HepG2 (cell line): ENCODE data around the gene PKIB. TPM values are rescaled to one million over a fixed set of nuclear protein-coding genes. Genes with fewer than 3 reads are reported as not detected.

Source experiments
- ATAC-seq: fragments of 200-7000 bp; cut with Tn5 transposase; 3 replicates; pipeline ENCODE4 v1.9.1; 2020; ENCODE audit warnings: mild to moderate bottlenecking, moderate library complexity
- BruUV-seq: library from RNA; stranded (reverse); fragments of 400-500 nt; replicated peaks from 2 replicates; lab custom pipeline; 2021; lab: Mats Ljungman, UMichigan
- CTCF ChIA-PET: fragments of 300-600 bp; formaldehyde crosslinking; extraction: SDS; loops from one replicate; lab custom pipeline; 2021; ENCODE audit warnings: low total read pairs, inconsistent platforms, low intra/inter-chr PET ratio; lab: Yijun Ruan, JAX
- POLR2A ChIA-PET: fragments of 350-600 bp; sonication (Branson Sonifier 250); formaldehyde crosslinking; loops from one replicate; lab custom pipeline; 2020; ENCODE audit warnings: antibody characterized with exemption, inconsistent platforms; lab: Yijun Ruan, JAX
- DNase-seq: peaks from one replicate; pipeline ENCODE4 v3.0.0-alpha.2; 2015; ENCODE audit warnings: low spot score
- FAIRE-seq: peaks from 3 replicates; lab custom pipeline; 2011; peaks lifted over from hg19 to GRCh38; lab: Jason Lieb, UNC
- H2AFZ ChIP-seq: one replicate; pipeline ENCODE4 v1.6.1; 2011; ENCODE audit warnings: low read length, inconsistent platforms
- H3K27ac ChIP-seq: fragments of 300-600 bp; 3 replicates; pipeline ENCODE4 v1.8.0; 2011; ENCODE audit warnings: mixed run types, mild to moderate bottlenecking, mixed read lengths, low read length, inconsistent platforms; ENCODE audit not compliant: insufficient read depth; ENCODE audit errors: extremely low read length
- H3K27me3 ChIP-seq, 2 experiments: fragments of 200-600 bp in 1 of 2; 2 replicates in 1 of 2; 3 replicates in 1 of 2; pipeline versions ENCODE4 v1.6.0 to v1.8.0; 2011; ENCODE audit warnings: low read length in 2 of 2, mild to moderate bottlenecking in 2 of 2, moderate library complexity in 2 of 2, inconsistent platforms in 1 of 2; ENCODE audit not compliant: insufficient read depth in 2 of 2, control insufficient read depth in 1 of 2
- H3K36me3 ChIP-seq, 2 experiments: fragments of 200-600 bp in 1 of 2; replicated peaks in 1 of 2; 2 replicates in 1 of 2; 3 replicates in 1 of 2; pipeline versions ENCODE4 v1.5.1 to v1.8.0; 2011; ENCODE audit warnings: low read length in 2 of 2, inconsistent platforms in 1 of 2; ENCODE audit not compliant: insufficient read depth in 2 of 2, control insufficient read depth in 1 of 2
- H3K4me1 ChIP-seq: 2 replicates; pipeline ENCODE4 v1.5.1; 2012; ENCODE audit warnings: low read length, inconsistent platforms; ENCODE audit not compliant: insufficient read depth
- H3K4me2 ChIP-seq: 2 replicates; pipeline ENCODE4 v1.6.0; 2011; ENCODE audit warnings: low read depth, low read length, inconsistent platforms
- H3K4me3 ChIP-seq, 3 experiments: fragments of 200-600 bp in 1 of 3; sonication (generic), shearing (Covaris generic) in 1 of 3; replicated peaks in 1 of 3; 2 replicates each; pipeline ENCODE4 v1.5.1; 2011 to 2016; ENCODE audit warnings: low read length in 3 of 3, inconsistent platforms in 2 of 3, low read depth in 2 of 3, mild to moderate bottlenecking in 2 of 3, control low read depth in 1 of 3, mixed read lengths in 1 of 3; ENCODE audit not compliant: insufficient read depth in 1 of 3
- H3K79me2 ChIP-seq: one replicate; pipeline ENCODE4 v1.6.1; 2011; ENCODE audit warnings: low read length, inconsistent platforms; ENCODE audit not compliant: insufficient read depth
- H3K9ac ChIP-seq: 2 replicates; pipeline ENCODE4 v1.6.0; 2011; ENCODE audit warnings: mild to moderate bottlenecking, low read depth, low read length, inconsistent platforms; ENCODE audit not compliant: insufficient read depth
- H3K9me3 ChIP-seq: 2 replicates; pipeline ENCODE4 v1.5.1; 2012; ENCODE audit warnings: mild to moderate bottlenecking, low read length
- H4K20me1 ChIP-seq: 2 replicates; pipeline ENCODE4 v1.6.0; 2011; ENCODE audit warnings: inconsistent platforms, mild to moderate bottlenecking, low read length, moderate library complexity; ENCODE audit not compliant: insufficient read depth
- AFF4 ChIP-seq: sonication (generic); formaldehyde crosslinking; IDR thresholded peaks from 2 replicates; pipeline ENCODE4 v1.4.0; 2020; ENCODE audit warnings: missing genetic modification reagents
- FOXA3 ChIP-seq: IDR thresholded peaks from 2 replicates; pipeline ENCODE4 v1.6.1; 2016; ENCODE audit warnings: missing genetic modification reagents, missing compliant biosample characterization
- GLMP ChIP-seq: sonication (generic); formaldehyde crosslinking; IDR thresholded peaks from 2 replicates; pipeline ENCODE4 v1.9.0; 2021; ENCODE audit warnings: missing genetic modification reagents, mild to moderate bottlenecking, borderline replicate concordance
- KAT2B ChIP-seq: fragments of 150-350 bp; IDR thresholded peaks from 2 replicates; pipeline ENCODE4 v1.6.1; 2014; ENCODE audit warnings: low read depth, low read length, borderline replicate concordance
- ZNF331 ChIP-seq: sonication (generic); formaldehyde crosslinking; IDR thresholded peaks from 2 replicates; pipeline ENCODE4 v1.4.0; 2020; ENCODE audit warnings: missing genetic modification reagents
- ZNF605 ChIP-seq: sonication (generic); formaldehyde crosslinking; IDR thresholded peaks from 2 replicates; pipeline ENCODE4 v1.8.0; 2022; ENCODE audit warnings: mild to moderate bottlenecking, missing genetic modification reagents
- ZNF737 ChIP-seq: sonication (generic); formaldehyde crosslinking; IDR thresholded peaks from 2 replicates; pipeline ENCODE4 v1.5.0; 2020; ENCODE audit warnings: missing genetic modification reagents, mild to moderate bottlenecking, borderline replicate concordance
- WGBS: methylation state at CpG from one replicate; pipeline ENCODE4 v1.1.6; 2017; ENCODE audit warnings: low lambda C conversion rate; 5-methylcytosine and 5-hydroxymethylcytosine counted together
- in situ Hi-C: cut with HindIII; loops from 2 replicates; pipeline ENCODE4 v1.10.0; 2017; ENCODE audit warnings: low pct_unique_long_range_greater_than_20kb; ENCODE audit not compliant: extremely low pct_ligation_motif_present
- intact Hi-C: fragments of 100-400 bp; cut with micrococcal nuclease; formaldehyde crosslinking; loops from one replicate; pipeline ENCODE4 v1.10.0; 2022; ENCODE audit not compliant: unreplicated experiment
- polyA plus RNA-seq, 8 experiments: library from polyadenylated mRNA; depleted of rRNA in 3 of 8; stranded (reverse) in 7 of 8; unstranded in 1 of 8; fragments of >200 nt; fragmentation: Illumina TruSeq in 4 of 8; extraction: Trizol in 4 of 8; gene quantifications; 2 replicates each; pipeline versions ENCODE4 v1.2.1 to v1.2.3, GENCODE V29; 2011 to 2016; ENCODE audit warnings: low read depth in 4 of 8, missing spikeins in 1 of 8, mixed read lengths in 1 of 8; ENCODE audit not compliant: insufficient read depth in 1 of 8
- total RNA-seq, 5 experiments: library from RNA; depleted of rRNA; stranded (reverse); fragments of >200 nt; fragmentation: Illumina TruSeq; extraction: Trizol; gene quantifications; 2 replicates each; pipeline ENCODE4 v1.2.3, GENCODE V29; 2016; ENCODE audit warnings: low read depth in 1 of 5

Gene PKIB
- total and polyA plus RNA-seq, 2 of the 13 experiments (the other 11 are each of a cell fraction or from before 2014, with no cell fraction given): 1.4 to 1.5 TPM

- intact Hi-C loops (no loop called here), in situ Hi-C loops (no loop called here)
- Histone ChIP-seq H3K4me3 (no peak overlapping the region), H3K79me2 (no peaks in the 10 kb centered on the region), H3K4me2 (no peak overlapping the region), H4K20me1 (no peaks in the 10 kb centered on the region), H3K9me3 (no peaks in the 10 kb centered on the region), H3K4me1 (no peaks in the 10 kb centered on the region), H3K27ac (no peak overlapping the region), H3K27me3 (no peaks in the 10 kb centered on the region), H2AFZ (no peak overlapping the region), H3K9ac (no peak overlapping the region), H3K36me3 (no peaks in the 10 kb centered on the region)
- DNase-seq (no peak), FAIRE-seq (no peak), ATAC-seq (no peak; the same call in 2 of the 3 replicates)
- ChIA-PET CTCF (no interaction called here), POLR2A (no interaction called here)
- TF ChIP-seq ZNF605 (CRISPR knock-in tag) (no peak), KAT2B (no peak), FOXA3 (CRISPR knock-in tag) (peak; percentile 15; the same call in 1 of the 2 replicates), ZNF737 (CRISPR knock-in tag) (no peak), GLMP (CRISPR knock-in tag) (no peak), AFF4 (no peak), ZNF331 (CRISPR knock-in tag) (peak; percentile 34; the same call in 1 of the 2 replicates)
- 18% methylated on average over 9 of the region's 9 CpGs for WGBS
- no TSS peak for BruUV-seq
Measured at GRCh38 chr6:122755901-122756300, 145.7 kb downstream of the PKIB start.
